Vagina (tissue), 2 donors: ENCODE results near the gene EZR. TPM values are rescaled to one million over a fixed set of nuclear protein-coding genes. Genes with fewer than 3 reads are reported as not detected.
"Not testable (repeated sequence)": the region's sequence is repeated elsewhere in the genome, so short reads cannot be mapped to it uniquely, and the experiment has no call there.

ENCODE experiments used
- DNase-seq, 2 donors: peaks; one replicate each; pipeline ENCODE4 v3.0.0-alpha.2; 2017; ENCODE audit errors: extremely low spot score in 2 of 2
- H3K27ac ChIP-seq: fragments of 200-600 bp; sonication (generic); one replicate; pipeline ENCODE4 v1.5.1; 2019
- H3K27me3 ChIP-seq: fragments of 200-600 bp; sonication (generic); one replicate; pipeline ENCODE4 v1.5.1; 2019
- H3K36me3 ChIP-seq, 2 donors: fragments of 200-600 bp; sonication (generic); one replicate each; pipeline ENCODE4 v1.5.1; 2017 to 2019
- H3K4me1 ChIP-seq: fragments of 200-600 bp; sonication (generic); one replicate; pipeline ENCODE4 v1.5.1; 2019
- H3K4me3 ChIP-seq, 2 donors: fragments of 200-600 bp; sonication (generic); 1 replicate in 1 of 2; 2 replicates in 1 of 2; pipeline ENCODE4 v1.5.1; 2016 to 2019
- H3K9me3 ChIP-seq: fragments of 200-600 bp; sonication (generic); one replicate; pipeline ENCODE4 v1.5.1; 2019
- POLR2A ChIP-seq, 2 donors: fragments of 450-650 bp; IDR thresholded peaks; one replicate each; pipeline ENCODE4 v1.6.1; 2017; ENCODE audit warnings: antibody characterized with exemption in 2 of 2, mild to moderate bottlenecking in 2 of 2, moderate library complexity in 2 of 2
- POLR2AphosphoS5 ChIP-seq, 2 donors: sonication (generic); formaldehyde crosslinking; IDR thresholded peaks; one replicate each; pipeline ENCODE4 v1.9.0; 2017; ENCODE audit warnings: antibody characterized with exemption in 2 of 2, mild to moderate bottlenecking in 2 of 2, low read depth in 1 of 2; ENCODE audit not compliant: insufficient read depth in 1 of 2
- intact Hi-C: fragments of 100-400 bp; cut with DNase I; formaldehyde crosslinking; loops from one replicate; pipeline ENCODE4 v1.15.1; 2023
- total RNA-seq: library from RNA; depleted of rRNA; stranded (reverse); fragments of >200 nt; gene quantifications from one replicate; pipeline ENCODE4 v1.2.3, GENCODE V29; 2016
- TF ChIP-seq, protein P1 (sequence below), 3 experiments: fragments of 450-650 bp in 2 of 3; fragments of 200-600 bp in 1 of 3; sonication (generic) in 1 of 3; IDR thresholded peaks; one replicate each; pipeline ENCODE4 v1.5.1; 2017 to 2019; ENCODE audit warnings: antibody characterized with exemption in 3 of 3, mild to moderate bottlenecking in 2 of 3, moderate library complexity in 2 of 3

The EZR gene
- total RNA-seq, 1 donor from 2014 or later: 99.7 TPM

DNA sequence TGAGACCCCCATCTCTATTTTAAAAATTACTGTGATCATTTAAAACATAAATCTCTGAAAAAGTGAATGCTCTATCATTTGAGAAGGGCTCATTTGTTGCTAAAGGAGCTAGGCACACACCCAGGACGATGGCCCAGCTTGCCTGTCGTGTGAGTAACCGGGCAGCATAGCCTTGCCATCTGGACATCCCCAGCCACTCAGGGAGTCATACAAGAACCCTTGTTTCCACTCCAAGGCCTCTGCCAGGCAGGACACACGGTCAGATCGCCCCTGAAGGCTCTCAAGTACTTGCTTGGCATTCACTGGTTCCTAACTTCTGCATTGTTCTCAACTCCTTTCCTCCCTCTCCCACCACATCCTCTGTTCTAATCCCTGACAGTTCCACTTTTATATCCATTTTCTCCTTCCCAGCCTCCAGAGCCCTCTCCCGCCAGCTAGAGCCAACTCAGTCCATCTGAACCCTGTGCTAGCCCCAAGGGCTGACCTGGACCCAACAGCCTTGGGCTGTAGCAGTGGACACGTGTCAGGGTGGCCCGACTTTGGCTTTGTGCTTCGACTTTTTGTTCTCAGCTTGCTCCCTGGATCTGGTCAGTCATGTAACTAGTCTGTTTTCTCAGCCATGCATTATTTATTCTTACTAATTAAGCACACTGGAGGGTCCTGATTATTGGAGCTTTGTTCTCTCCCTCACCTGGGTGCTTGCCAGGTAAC, 15.7 kb upstream of the EZR start:
- no peaks in the 10 kb centered on the region for H3K4me1 ChIP-seq
- TF ChIP-seq POLR2AphosphoS5 (IDR thresholded peaks at IDR 0.05; ENCODE audit: insufficient read depth in 1 of 2, low read depth in 1 of 2): no peak
- no peak for DNase-seq

GRCh38 chr6:158832807-158833206, 13.6 kb upstream of the EZR start:
- H3K27ac ChIP-seq: not testable (repeated sequence)

More for the DNA sequence above, 15.7 kb upstream of the EZR start:
- H3K27ac ChIP-seq: no peak overlapping the region
- no peaks in the 10 kb centered on the region for H3K36me3 ChIP-seq
- no peaks in the 10 kb centered on the region for H3K27me3 ChIP-seq
- H3K9me3 ChIP-seq: no peaks in the 10 kb centered on the region
- H3K4me3 ChIP-seq: no peak overlapping the region
- intact Hi-C loops: no loop called here

GRCh38 chr6:158832026-158832425, 12.9 kb upstream of the EZR start:
- Histone ChIP-seq H3K4me3 (no peak overlapping the region), H3K27ac (no peak overlapping the region), H3K27me3 (no peaks in the 10 kb centered on the region), H3K9me3 (no peaks in the 10 kb centered on the region), H3K36me3 (no peaks in the 10 kb centered on the region), H3K4me1 (no peaks in the 10 kb centered on the region)
- TF ChIP-seq POLR2AphosphoS5 (IDR thresholded peaks at IDR 0.05; ENCODE audit: insufficient read depth in 1 of 2, low read depth in 1 of 2): no peak
- TF ChIP-seq POLR2A (IDR thresholded peaks at IDR 0.05): no peak
- TF ChIP-seq, protein P1, sequence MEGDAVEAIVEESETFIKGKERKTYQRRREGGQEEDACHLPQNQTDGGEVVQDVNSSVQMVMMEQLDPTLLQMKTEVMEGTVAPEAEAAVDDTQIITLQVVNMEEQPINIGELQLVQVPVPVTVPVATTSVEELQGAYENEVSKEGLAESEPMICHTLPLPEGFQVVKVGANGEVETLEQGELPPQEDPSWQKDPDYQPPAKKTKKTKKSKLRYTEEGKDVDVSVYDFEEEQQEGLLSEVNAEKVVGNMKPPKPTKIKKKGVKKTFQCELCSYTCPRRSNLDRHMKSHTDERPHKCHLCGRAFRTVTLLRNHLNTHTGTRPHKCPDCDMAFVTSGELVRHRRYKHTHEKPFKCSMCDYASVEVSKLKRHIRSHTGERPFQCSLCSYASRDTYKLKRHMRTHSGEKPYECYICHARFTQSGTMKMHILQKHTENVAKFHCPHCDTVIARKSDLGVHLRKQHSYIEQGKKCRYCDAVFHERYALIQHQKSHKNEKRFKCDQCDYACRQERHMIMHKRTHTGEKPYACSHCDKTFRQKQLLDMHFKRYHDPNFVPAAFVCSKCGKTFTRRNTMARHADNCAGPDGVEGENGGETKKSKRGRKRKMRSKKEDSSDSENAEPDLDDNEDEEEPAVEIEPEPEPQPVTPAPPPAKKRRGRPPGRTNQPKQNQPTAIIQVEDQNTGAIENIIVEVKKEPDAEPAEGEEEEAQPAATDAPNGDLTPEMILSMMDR (IDR thresholded peaks at IDR 0.05): no peak
- no peak for DNase-seq
- intact Hi-C loops: no loop called here

More at GRCh38 chr6:158832807-158833206, 13.6 kb upstream of the EZR start:
- H3K27me3 ChIP-seq, H3K9me3 ChIP-seq, H3K4me1 ChIP-seq, intact Hi-C loops, H3K4me3 ChIP-seq, H3K36me3 ChIP-seq, DNase-seq: not testable (repeated sequence)

DNA sequence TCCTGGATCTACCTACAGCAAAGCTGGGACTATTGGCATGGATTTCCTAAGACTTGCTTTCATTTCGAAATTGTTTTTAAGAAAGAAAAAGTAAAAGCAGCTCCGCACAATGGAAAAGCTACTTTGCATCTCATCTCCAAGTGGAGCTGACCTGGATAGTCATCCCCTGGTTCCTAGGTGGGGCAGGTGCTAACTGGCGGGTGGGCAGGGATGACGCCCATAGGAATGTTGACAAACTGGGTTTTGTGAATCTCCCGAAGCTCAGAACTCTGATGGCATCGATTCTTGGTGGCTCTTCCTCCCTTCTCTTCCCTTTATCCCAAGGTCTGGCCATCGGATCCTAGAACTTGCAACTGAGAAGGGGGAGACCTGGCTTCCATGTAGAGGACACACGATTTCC, 12.4 kb upstream of the EZR start:
- H3K4me3 ChIP-seq: no peak overlapping the region
- no peak overlapping the region for H3K27ac ChIP-seq
- no peaks in the 10 kb centered on the region for H3K4me1 ChIP-seq
- intact Hi-C loops: no loop called here
- H3K9me3 ChIP-seq: no peaks in the 10 kb centered on the region
- H3K36me3 ChIP-seq: no peaks in the 10 kb centered on the region
- no peak for DNase-seq
- TF ChIP-seq, protein P1 (IDR thresholded peaks at IDR 0.05): no peak
- no peak for TF ChIP-seq POLR2A (IDR thresholded peaks at IDR 0.05)
- no peak for TF ChIP-seq POLR2AphosphoS5 (IDR thresholded peaks at IDR 0.05; ENCODE audit: insufficient read depth in 1 of 2, low read depth in 1 of 2)
- H3K27me3 ChIP-seq: no peaks in the 10 kb centered on the region

DNA sequence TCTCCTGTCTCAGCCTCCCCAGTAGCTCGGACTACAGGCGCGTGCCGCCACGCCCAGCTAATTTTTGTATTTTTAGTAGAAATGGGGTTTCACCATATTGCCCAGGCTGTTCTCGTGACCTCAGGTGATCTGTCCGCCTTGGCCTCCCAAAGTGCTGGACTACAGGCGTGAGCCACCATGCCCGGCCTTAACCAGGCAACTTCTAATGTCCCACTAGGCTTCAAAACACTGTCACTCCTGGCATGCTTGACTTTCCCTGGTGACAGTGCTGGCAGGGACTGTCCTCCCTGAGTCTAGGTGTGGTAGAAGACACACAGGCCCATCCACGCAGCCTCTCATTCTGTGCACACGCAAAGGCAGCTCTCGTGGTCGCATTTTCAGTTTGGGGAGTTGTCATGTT, 11.6 kb upstream of the EZR start:
- Histone ChIP-seq H3K27me3 (no peaks in the 10 kb centered on the region), H3K4me1 (no peaks in the 10 kb centered on the region), H3K36me3 (no peaks in the 10 kb centered on the region), H3K4me3 (no peak overlapping the region), H3K27ac (no peak overlapping the region), H3K9me3 (no peaks in the 10 kb centered on the region)
- TF ChIP-seq POLR2A (IDR thresholded peaks at IDR 0.05): no peak
- no peak for TF ChIP-seq POLR2AphosphoS5 (IDR thresholded peaks at IDR 0.05; ENCODE audit: insufficient read depth in 1 of 2, low read depth in 1 of 2)
- TF ChIP-seq, protein P1 (IDR thresholded peaks at IDR 0.05): no peak
- intact Hi-C loops: no loop called here
- DNase-seq: no peak

- H3K4me1 ChIP-seq: no peaks in the 10 kb centered on the region
- no peaks in the 10 kb centered on the region for H3K9me3 ChIP-seq
- H3K27ac ChIP-seq: no peak overlapping the region
- no peak for TF ChIP-seq POLR2AphosphoS5 (IDR thresholded peaks at IDR 0.05; ENCODE audit: insufficient read depth in 1 of 2, low read depth in 1 of 2)
- TF ChIP-seq, protein P1 (IDR thresholded peaks at IDR 0.05): no peak
- TF ChIP-seq POLR2A (IDR thresholded peaks at IDR 0.05): no peak
- no peaks in the 10 kb centered on the region for H3K36me3 ChIP-seq
- intact Hi-C loops: no loop called here
- no peaks in the 10 kb centered on the region for H3K27me3 ChIP-seq
- DNase-seq: peak in 1 of 2 donors; percentile 32
- no peak overlapping the region for H3K4me3 ChIP-seq
Observed at GRCh38 chr6:158828807-158829206, 9.6 kb upstream of the EZR start.
